Amygdala (tissue), 56 donors: Measurements from ENCODE around the gene RTP5.
A peak's percentile ranks its signal among the peaks of the same experiment; 100 is the strongest.

Experiments used
- DNase-seq, 56 donors: peaks; one replicate each; lab custom pipeline; 2025; lab: John Stamatoyannopoulos, UW

The RTP5 gene

DNA sequence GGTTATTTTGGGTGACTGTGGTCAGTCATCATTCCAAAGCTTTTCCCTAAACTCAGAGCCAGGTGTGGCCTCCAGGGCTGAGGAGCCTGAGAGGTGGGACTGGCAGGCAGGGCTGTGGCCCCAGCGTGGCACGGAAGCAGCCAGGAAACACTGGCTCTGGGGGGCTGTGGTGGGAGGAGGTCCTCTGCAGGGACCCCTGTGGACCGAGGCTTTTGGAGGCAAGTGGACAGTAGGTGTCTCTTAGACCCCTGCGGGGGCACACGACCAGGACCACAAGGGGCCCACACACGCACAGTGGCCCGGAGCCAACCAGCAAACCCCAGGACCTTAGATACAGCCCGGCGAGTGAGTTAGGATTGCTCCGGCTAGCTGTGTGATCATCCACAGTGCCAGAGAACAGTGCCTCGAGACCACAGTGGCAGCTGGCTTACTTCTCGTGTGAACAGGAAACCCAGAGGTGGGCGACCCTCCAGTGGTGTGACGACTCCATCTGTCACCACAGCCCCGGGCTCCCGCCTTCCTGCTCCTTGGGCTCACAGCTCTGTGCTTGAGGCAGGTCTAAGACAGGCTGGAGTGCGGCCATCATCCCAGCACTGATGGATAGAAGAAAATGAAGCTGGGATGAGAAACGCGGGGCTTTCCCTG is 1.6 kb upstream of the RTP5 start:
- no peak for DNase-seq

DNA sequence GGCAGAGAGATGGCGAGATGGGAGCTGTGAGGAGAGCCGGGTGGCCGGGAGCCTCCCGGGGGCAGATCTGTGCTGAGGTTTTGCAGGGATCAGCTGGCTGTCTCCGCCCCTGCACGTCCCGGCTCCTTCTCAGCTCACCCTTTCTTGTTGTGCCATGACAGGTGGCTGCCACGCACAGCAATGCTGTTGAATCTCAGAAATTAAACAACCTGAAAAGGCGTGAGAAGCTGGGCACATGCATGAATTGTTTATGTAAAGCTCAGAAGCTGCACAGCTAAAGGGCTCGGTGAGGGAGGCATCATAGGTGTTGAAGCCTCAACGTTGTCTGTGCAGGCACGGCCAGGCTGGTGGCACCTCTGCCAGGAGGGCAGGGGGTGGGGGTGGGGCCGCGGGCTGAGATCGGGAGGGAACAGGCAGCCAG is 858 bp upstream of the RTP5 start:
- peak in 2 of 56 donors; percentile 18 to 24 for DNase-seq

DNA sequence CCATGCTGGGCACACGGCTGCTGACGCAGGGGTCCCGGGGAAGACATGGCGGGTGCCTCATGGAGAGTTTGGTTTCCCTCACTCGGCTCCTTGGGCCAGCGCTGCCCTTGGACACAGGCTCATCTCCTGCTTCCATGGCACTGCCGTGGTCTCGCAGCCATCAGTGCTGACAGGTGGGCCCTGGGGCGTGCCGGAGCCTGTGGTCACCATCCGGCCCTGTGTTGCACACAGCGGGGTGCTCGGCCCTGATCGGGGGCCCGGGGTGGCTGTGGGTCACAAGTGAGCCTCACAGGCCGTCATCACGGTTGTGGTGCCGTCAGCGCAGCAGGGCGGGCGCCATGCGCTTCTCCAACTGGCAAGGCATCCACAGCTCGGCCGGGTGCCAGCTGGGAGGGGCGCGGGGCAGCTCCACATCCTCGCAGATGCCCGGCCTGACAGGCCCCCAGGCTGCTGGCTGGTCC is 582 bp downstream of the RTP5 start:
- peak in 10 of 56 donors; percentile 22 to 51 (median 42) for DNase-seq

DNA sequence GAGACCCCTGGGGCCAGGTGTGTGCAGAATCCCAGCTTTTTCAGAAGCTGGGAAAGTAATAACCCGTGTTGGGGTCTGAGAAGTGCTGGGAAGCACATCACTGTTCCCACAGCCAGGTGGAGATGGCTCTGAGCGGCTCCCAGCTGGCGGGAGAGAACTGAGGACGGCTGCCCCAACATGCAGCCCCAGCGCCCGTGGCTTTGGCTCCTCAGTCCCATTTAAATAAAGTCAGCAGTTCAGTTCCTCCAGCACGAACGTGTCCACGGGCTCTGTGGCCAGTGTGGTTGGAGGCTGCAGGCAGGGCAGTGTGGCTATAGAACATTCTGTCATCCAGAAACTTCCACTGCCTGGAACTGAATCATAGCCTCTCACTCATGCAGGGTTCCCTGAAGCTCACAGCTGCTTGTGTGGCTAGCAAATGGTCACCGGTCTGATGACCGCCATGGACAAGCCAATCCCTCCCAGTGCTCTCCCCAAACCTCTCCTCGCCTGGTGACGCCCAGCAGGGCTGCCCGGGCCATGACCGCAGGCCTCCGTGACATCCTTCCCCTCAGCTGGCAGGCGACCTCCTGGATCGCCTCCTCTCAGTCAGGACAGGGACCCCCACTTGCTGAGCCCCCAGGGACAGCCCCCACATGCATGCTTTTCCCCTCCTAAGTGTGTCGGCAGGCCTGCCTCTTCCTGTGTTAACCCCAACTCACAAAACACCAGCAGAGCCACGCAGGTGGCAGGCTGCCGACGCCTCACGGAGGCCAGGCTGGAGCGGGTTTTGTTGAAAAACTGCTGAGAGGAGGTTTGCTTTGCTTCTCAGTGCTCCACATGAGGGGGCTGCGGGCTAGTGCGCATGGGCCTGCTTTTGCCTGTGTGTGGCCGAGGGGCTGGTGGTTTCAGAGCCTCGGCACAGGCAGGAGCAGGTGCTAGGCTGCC is 1.3 kb downstream of the RTP5 start:
- DNase-seq: peak in 4 of 56 donors; percentile 12 to 41 (median 19)

DNA sequence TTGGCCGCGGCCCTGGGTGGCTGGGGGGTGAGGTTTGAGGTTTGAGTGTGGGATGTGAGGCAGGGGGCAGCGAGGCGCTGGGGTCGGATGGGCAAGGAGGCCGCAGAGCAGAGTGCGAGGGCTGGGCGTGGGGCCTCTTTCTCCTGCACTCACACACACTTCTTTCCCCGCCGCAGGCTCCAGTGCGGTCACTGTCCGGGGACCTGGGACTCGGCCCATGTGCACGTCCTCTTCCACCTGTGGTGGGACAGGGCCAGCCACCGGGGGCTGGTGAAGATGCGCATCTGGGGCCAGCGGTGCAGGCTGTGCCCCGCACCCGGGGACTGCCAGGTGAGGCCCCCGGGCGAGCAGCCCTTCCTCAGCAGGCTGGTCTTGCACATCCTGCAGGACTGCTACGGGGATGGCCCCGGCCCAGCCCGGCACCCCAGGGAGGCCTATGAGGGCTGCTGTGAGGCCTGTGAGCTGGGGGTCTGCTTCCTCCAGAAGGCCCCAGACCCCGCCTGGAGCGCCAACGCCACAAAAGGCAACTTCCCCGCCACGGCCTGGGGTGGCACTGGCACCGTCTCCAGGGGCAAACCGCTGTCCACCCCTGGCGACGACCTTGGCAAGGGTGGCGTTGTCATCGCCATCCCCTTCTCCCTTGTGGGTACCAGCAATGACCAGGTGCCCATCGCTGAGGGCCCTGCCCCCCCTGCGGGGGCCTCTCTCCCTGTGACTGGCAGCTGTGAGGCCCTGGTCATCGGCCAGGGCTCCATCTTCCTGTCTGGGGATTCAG is 2.2 kb downstream of the RTP5 start:
- no peak for DNase-seq

DNA sequence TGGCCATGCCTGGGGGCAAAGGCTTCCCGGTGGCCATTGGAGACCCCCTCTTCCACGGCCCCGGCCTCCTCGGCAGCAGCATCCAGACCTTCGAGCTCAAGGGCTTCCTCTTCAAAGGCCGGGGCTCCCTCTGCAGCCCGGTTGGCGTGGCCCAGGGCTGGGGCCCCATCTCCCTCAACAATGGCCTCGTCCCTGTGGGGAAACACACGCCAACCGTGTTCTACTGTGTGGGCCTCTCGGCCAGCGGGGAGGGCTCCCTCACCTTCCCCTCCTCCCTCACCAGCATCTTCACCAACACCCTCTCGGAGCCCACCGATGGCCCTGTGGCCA is 2.7 kb downstream of the RTP5 start:
- no peak for DNase-seq

DNA sequence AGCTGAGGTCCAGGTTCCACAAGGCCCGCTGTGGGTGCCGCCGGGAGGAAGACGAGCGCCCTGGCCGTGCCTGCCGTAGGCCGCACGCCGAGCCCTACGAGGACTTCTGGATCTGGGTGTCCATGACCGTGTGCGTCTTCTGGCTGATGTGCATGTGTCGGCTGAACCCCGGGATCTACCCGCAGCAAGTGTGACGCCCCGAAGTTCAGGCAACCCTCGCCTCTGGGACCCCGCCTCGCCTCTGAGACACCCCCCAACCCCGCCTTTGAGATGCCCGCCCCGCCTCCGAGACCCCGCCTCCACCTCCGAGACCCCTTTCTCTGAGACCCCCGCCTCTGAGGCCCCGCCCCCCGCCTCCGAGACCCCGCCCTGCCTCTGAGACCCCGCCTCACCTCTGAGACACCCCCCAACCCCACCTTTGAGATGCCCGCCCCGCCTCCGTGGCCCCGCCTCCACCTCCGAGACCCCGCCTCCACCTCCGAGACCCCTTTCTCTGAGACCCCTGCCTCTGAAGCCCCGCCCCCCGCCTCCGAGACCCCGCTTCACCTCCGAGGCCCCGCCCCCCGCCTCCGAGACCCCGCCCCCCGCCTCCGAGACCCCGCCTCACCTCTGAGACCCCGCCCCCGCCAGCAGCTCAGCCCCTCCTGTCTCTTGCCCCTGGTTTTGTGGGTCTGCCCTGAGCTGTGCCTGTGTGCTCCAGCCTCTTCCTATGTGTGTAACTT is 3.7 kb downstream of the RTP5 start:
- no peak for DNase-seq

DNA sequence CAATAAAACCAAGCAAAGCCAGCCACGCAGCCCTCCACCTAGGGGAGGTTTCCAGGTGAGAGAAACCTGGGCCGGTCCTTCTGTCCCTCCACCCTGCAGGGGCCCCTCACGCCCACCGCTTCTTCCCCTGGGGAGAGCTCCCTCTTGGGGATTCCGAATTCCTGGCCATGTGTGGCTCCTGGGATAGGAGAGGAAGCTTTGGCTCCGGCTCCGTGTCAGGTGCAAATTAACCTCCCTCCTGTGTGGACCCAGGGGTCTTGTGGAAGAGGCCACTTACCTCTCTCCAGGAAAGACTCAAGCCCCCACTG is 4.2 kb downstream of the RTP5 start:
- DNase-seq: no peak

DNA sequence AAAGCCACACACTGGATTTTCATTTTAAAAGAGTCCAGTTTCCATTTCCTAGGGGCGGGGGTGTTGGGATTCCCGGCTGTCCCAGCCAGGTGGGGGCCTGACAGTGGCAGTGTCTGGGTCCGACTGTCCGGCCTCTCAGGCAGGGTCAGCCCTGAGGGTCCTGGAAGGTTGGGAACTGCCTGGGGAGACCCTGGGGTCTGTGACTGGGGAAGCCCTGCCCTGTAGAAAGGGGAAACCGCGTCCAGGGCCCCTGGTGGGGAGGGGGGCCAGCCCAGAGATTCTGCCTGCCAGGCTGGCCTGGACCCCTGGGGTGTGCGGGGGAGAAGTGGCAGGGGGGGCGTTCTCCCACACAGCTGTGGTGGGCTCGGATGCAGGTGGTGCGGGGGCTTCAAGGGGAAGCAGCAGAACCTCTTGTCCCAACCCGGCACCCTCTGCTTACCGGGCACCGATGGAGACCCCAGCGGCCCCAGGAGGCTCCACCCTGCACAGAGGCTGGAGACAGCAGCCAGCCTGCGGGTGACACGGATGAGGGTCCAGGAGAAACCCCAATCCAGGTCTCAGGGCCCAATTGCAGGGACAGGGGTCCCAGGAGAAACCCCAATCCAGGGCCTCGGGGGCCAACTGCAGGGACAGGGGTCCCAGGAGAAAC is 4.9 kb downstream of the RTP5 start:
- no peak for DNase-seq

DNA sequence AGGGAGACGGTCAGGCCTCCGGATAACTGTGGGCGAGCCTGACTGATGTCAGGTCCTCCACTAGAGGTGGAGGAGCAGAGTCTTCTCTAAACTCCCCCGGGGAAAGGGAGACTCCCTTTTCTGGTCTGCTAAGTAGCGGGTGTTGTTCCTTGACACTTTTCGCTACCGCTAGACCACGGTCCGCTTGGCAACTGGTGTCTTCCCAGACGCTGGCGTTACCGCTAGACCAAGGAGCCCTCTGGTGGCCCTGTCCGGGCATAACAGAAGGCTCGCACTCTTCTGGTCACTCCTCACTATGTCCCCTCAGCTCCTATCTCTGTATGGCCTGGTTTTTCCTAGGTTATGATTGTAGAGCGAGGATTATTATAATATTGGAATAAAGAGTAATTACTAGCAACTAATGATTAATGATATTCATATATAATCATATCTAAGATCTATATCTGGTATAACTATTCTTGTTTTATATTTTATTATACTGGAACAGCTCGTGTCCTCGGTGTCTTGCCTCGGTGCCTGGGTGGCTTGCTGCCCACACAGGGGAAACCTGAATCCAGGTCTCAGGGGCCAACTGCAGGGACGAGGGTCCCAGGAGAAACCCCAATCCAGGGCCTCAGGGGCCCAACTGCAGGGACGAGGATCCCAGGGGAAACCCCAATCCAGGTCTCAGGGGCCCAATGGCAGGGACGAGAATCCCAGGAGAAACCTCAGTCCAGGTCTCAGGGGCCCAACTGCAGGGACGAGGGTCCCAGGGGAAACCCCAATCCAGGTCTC is 6.4 kb downstream of the RTP5 start:
- peak in 4 of 56 donors; percentile 35 to 70 (median 43) for DNase-seq

DNA sequence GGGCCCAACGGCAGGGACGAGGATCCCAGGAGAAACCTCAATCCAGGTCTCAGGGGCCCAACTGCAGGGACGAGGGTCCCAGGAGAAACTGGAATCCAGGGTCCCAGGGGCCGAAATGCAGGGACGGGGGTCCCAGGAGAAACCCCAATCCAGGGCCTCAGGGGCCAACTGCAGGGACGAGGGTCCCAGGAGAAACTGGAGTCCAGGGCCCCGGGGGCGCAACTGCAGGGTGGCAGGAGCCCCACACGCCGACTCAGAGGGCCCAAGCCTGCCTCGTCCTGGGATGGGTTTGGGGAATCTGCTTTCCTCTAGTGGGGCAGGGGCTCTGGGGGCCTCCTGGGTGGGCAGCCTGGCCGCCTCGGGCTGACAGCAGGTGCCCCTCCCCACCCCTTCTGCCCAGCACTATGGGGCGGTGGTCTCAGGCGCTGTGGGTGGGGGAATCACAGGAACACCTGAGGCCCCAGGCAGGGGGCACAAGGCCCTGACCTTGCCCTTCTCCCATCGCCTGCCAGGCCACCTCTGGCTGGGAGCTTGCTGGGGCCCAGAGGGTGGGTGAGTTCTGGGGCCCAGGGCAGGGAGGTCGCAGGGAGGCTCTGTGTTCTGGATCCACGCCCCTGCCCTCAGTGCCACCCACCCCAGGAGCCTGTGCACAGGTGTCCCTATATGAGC is 7.1 kb downstream of the RTP5 start:
- DNase-seq: no peak

DNA sequence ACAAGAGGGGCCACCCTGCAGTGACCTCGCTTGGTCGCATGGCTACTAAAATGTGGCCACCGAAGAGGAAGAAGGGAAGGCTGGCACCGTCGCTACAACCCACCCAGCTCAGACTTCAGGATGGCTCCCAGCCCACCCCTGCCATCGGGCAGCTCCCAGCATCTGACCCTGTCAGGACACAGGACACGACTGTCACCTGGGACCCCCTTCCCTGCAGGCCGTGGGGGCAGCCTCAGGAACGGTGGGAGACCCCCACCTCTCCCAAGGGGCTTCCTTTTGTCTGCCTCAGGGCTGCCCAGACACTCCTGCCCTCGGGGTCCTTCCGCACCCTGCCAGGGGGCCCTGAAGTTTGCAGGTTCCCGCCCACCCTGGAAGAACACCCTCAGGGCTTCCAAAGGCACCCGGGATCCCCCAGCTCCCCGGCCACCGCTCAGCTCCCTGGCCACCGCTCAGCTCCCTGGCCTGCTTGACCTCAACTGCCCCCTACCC is 7.7 kb downstream of the RTP5 start:
- DNase-seq: no peak

DNA sequence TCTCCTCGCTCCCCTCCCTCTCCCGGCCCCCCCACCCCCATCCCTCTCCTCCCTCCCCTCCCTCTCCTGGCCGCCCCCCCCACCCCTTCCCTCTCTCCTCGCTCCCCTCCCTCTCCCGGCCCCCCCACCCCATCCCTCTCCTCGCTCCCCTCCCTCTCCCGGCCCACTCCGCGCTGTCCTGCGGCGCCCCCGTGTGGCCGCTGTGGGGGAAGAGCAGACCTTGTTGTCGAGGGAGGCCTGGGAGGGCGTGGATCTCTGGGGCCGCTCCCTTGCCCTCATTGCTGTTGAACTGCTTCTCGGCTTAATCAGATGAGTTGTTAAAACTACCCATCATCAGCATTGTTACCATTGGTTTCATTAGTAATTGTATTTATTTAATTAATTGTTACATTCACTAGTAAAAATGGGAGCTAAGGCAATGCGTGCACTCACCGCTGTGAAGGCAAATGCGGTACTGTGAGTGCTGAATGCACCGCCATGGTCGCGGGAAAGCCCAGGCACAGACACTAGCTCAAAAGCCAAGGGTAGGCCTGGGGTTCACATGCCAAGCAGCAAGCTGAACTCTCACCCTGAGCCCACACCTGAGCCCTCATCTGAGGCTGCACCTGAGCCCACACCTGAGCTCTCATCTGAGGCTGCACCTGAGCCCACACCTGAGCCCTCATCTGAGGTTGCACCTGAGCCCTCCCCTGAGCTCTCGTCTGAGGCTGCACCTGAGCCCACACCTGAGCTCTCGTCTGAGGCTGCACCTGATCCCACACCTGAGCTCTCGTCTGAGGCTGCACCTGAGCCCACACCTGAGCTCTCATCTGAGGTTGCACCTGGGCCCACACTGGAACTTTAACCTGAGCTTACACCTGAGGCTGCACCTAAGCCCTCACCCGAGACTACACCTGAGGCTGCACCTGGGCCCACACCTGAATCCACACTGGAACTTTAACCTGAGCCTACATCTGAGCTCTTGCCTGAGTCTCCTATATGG is 8.8 kb downstream of the RTP5 start:
- peak in 36 of 56 donors; percentile 18 to 78 (median 53) for DNase-seq

DNA sequence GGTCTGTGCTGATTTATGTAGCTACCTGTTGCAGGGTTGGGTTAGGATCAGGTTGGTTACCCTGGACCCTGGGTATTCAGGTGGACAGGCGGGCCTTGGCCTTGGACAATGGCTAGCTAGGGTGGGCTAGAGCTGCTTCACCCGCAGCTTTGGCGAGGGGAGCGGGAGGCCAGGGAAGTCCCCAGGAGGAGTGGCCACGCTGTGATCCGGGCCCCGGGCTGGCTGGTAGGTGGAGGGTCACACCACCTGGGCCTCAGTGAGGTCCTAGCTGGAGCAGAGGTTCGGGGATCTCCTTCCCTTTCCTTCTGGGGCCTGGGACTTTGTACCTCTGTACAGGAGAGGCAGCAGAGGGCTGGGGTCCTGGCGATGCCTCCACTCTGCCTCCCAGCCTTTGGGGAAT is 9.8 kb downstream of the RTP5 start:
- DNase-seq: no peak

DNA sequence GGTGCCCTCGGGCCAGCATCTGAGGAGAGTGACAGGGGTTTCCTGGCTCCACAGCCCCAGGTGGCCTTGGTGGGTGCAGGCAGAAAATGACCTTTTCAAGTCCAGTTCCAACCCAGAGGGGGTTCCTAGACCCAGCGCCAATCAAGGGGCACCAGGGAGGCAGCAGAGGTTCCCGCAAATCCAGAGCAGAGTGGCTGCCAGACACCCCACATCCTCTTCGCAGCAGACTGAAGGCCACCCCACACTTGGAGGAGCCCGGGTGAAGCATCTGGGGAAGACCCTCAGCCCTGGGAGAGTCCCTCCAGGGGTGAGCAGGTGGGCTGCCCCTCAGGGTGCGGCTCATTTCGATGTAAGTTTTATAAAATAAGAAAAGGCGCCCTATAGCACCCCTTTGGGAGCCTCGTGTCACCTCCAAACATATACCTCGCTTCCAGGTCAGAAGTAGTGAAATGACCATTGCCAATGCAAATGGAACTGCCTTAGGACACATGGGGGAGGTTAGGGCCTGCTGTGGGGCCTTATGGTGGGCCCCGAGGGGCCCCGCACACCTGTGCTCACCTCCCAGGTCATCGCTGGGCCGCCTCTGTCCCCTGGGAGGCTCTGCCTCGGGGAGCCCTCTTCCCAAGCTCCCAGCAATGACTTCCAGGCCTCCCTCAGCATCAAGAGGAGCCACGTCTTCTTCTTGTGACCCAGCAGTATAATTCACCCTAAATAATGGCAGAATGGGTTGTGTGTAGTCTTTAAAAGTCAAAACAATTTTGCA is 11.0 kb downstream of the RTP5 start:
- DNase-seq: no peak

DNA sequence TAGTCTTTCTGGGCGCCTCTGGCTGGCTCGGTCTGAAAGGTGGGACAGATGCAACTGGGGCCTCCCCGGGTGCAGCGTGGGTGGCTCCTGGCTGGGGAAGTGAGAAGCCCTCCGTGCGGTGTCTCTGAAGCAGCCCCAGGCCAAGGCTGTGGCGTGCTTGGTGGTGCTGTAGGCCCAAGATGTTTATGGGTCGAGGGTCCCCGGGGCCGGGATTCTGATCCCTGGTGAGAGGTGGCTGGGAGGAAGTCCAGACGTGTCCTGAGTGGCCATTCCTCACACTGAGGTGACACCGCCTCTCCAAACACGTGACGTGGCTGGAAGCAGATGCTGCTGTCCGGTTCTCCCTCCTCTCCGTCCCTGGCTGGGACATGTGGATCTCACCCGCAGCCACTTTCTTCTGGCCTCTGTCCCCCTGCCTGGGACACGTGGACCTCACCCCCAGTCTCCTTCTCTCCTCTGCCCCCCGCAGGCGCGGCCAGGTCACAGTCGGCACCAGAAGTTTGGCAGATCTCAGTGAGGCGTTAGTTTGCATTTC is 12.6 kb downstream of the RTP5 start:
- peak in 3 of 56 donors; percentile 29 to 43 (median 30) for DNase-seq
